HCT116 (cell line): ENCODE measurements around the gene SDE2. TPM values are rescaled to one million over a fixed set of nuclear protein-coding genes. Genes with fewer than 3 reads are reported as not detected.

Experiments used
- ATAC-seq: fragments of 200-7000 bp; cut with Tn5 transposase; 2 replicates; pipeline ENCODE4 v1.9.1; 2020; ENCODE audit warnings: mild to moderate bottlenecking, moderate library complexity
- BruUV-seq: library from RNA; stranded (reverse); fragments of 400-500 nt; replicated peaks from 2 replicates; lab custom pipeline; 2021; lab: Mats Ljungman, UMichigan
- CTCF ChIA-PET: fragments of 300-600 bp; sonication (Branson Sonifier 250); formaldehyde crosslinking; loops from one replicate; lab custom pipeline; 2021; ENCODE audit warnings: antibody characterized with exemption; lab: Charles Lee
- POLR2A ChIA-PET: fragments of 300-600, 350-600 bp; sonication (Branson Sonifier 250); formaldehyde crosslinking; loops from one replicate; lab custom pipeline; 2021; ENCODE audit warnings: antibody characterized with exemption; lab: Charles Lee
- RAD21 ChIA-PET, 2 experiments: fragments of 300-600 bp; sonication (Branson Sonifier 250); formaldehyde crosslinking; loops; one replicate each; lab custom pipeline; 2023; ENCODE audit warnings: low total read pairs in 2 of 2; ENCODE audit not compliant: uncharacterized antibody in 2 of 2, unreplicated experiment in 2 of 2, low non-redundant PET in 1 of 2; lab: Charles Lee
- DNase-seq: peaks from one replicate; pipeline ENCODE4 v3.0.0-alpha.2; 2010; ENCODE audit warnings: low read depth, low spot score
- H2AFZ ChIP-seq: fragments of 200-600 bp; shearing (Covaris generic), sonication (generic); 2 replicates; pipeline ENCODE4 v1.6.1; 2017; ENCODE audit warnings: low read depth, mixed run types, mixed read lengths, antibody characterized with exemption, low read length; ENCODE audit not compliant: poor library complexity, severe bottlenecking
- H3K27ac ChIP-seq: 2 replicates; pipeline ENCODE4 v1.5.1; 2012; ENCODE audit warnings: low read depth, low read length
- H3K27me3 ChIP-seq: fragments of 200-600 bp; sonication (generic); 2 replicates; pipeline ENCODE4 v1.6.1; 2016; ENCODE audit warnings: mixed run types, low read length, mixed read lengths; ENCODE audit not compliant: insufficient read depth
- H3K36me3 ChIP-seq, 2 experiments: fragments of 200-500 bp in 1 of 2; fragments of 200-600 bp in 1 of 2; sonication (Bioruptor generic) in 1 of 2; sonication (generic) in 1 of 2; 2 replicates each; pipeline versions ENCODE4 v1.5.1 to v1.6.1; 2014 to 2016; ENCODE audit warnings: low read length in 2 of 2, inconsistent platforms in 1 of 2, mixed read lengths in 1 of 2, mixed run types in 1 of 2; ENCODE audit not compliant: insufficient read depth in 2 of 2, control insufficient read depth in 1 of 2
- H3K4me1 ChIP-seq, 2 experiments: fragments of 200-600 bp in 1 of 2; sonication (generic) in 1 of 2; 2 replicates each; pipeline versions ENCODE4 v1.5.1 to v1.6.1; 2012 to 2017; ENCODE audit warnings: low read length in 2 of 2, inconsistent platforms in 1 of 2, mild to moderate bottlenecking in 1 of 2, mixed read lengths in 1 of 2, mixed run types in 1 of 2, moderate library complexity in 1 of 2; ENCODE audit not compliant: insufficient read depth in 2 of 2, control insufficient read depth in 1 of 2
- H3K4me2 ChIP-seq: fragments of 200-600 bp; sonication (generic); 2 replicates; pipeline ENCODE4 v1.6.1; 2017; ENCODE audit warnings: mixed run types, low read length, mixed read lengths
- H3K4me3 ChIP-seq, 2 experiments: fragments of 200-600 bp in 1 of 2; sonication (generic) in 1 of 2; replicated peaks in 1 of 2; 2 replicates each; pipeline ENCODE4 v1.5.1; 2011 to 2016; ENCODE audit warnings: low read length in 2 of 2, control low read depth in 1 of 2, low read depth in 1 of 2, mild to moderate bottlenecking in 1 of 2, mixed read lengths in 1 of 2, mixed run types in 1 of 2
- H3K79me2 ChIP-seq: fragments of 200-600 bp; sonication (generic); 2 replicates; pipeline ENCODE4 v1.6.1; 2017; ENCODE audit warnings: mild to moderate bottlenecking, mixed run types, low read length, moderate library complexity, mixed read lengths; ENCODE audit not compliant: insufficient read depth
- H3K9ac ChIP-seq: fragments of 200-600 bp; sonication (generic); 2 replicates; pipeline ENCODE4 v1.6.1; 2016; ENCODE audit warnings: low read length, mixed read lengths
- H3K9me2 ChIP-seq: fragments of 200-600 bp; sonication (generic), shearing (Covaris generic); 2 replicates; pipeline ENCODE4 v1.6.1; 2017; ENCODE audit warnings: mixed run types, mild to moderate bottlenecking, moderate library complexity; ENCODE audit not compliant: insufficient read depth
- H3K9me3 ChIP-seq, 2 experiments: fragments of 200-500 bp in 1 of 2; fragments of 200-600 bp in 1 of 2; sonication (Bioruptor generic) in 1 of 2; sonication (generic) in 1 of 2; 2 replicates each; pipeline ENCODE4 v1.6.1; 2014 to 2017; ENCODE audit warnings: low read length in 2 of 2, mixed read lengths in 2 of 2, inconsistent platforms in 1 of 2, low read depth in 1 of 2, mild to moderate bottlenecking in 1 of 2, mixed run types in 1 of 2, moderate library complexity in 1 of 2; ENCODE audit not compliant: control insufficient read depth in 1 of 2, insufficient read depth in 1 of 2
- H4K20me1 ChIP-seq: fragments of 200-600 bp; sonication (generic), shearing (Covaris generic); 2 replicates; pipeline ENCODE4 v1.6.1; 2017; ENCODE audit warnings: mixed run types, mild to moderate bottlenecking, moderate library complexity; ENCODE audit not compliant: insufficient read depth
- ATF3 ChIP-seq: IDR thresholded peaks from 2 replicates; pipeline ENCODE4 v1.6.1; 2012
- CBX3 ChIP-seq: IDR thresholded peaks from 2 replicates; pipeline ENCODE4 v1.6.1; 2012; ENCODE audit warnings: low read depth
- CTCF ChIP-seq, 3 experiments: fragments of 200-600 bp in 1 of 3; sonication (generic) in 1 of 3; IDR thresholded peaks in 2 of 3; conservative IDR thresholded peaks in 1 of 3; 2 replicates each; pipeline ENCODE4 v1.5.1; 2012 to 2017; ENCODE audit warnings: low read depth in 2 of 3, low read length in 2 of 3, antibody characterized with exemption in 1 of 3, borderline replicate concordance in 1 of 3, control low read depth in 1 of 3, mild to moderate bottlenecking in 1 of 3, mixed read lengths in 1 of 3, mixed run types in 1 of 3, moderate library complexity in 1 of 3; ENCODE audit not compliant: insufficient read depth in 1 of 3
- EGR1 ChIP-seq: IDR thresholded peaks from 2 replicates; pipeline ENCODE4 v1.6.1; 2012; ENCODE audit warnings: low read depth
- EZH2 ChIP-seq: fragments of 200-600 bp; sonication (generic); IDR thresholded peaks from 2 replicates; pipeline ENCODE4 v1.6.1; 2017; ENCODE audit warnings: antibody characterized with exemption, mixed run types
- POLR2AphosphoS5 ChIP-seq: IDR thresholded peaks from 2 replicates; pipeline ENCODE4 v1.6.1; 2011; ENCODE audit warnings: mild to moderate bottlenecking, low read depth, low read length, moderate library complexity
- RAD21 ChIP-seq: IDR thresholded peaks from 2 replicates; pipeline ENCODE4 v1.6.1; 2012; ENCODE audit warnings: low read depth, mild to moderate bottlenecking
- SIN3A ChIP-seq: IDR thresholded peaks from 2 replicates; pipeline ENCODE4 v1.6.1; 2012; ENCODE audit warnings: low read depth
- ZFX ChIP-seq: fragments of 450-650 bp; IDR thresholded peaks from 2 replicates; pipeline ENCODE4 v1.6.1; 2017
- ZNF274 ChIP-seq: fragments of 200-500 bp; sonication (Bioruptor generic); IDR thresholded peaks from 2 replicates; pipeline ENCODE4 v1.6.1; 2014; ENCODE audit warnings: mild to moderate bottlenecking, low read depth, low read length, inconsistent platforms
- intact Hi-C: fragments of 100-400 bp; cut with micrococcal nuclease; formaldehyde crosslinking; loops from 2 replicates; pipeline ENCODE4 v1.10.0; 2022
- total RNA-seq: library from RNA; stranded (reverse); gene quantifications from one replicate; pipeline ENCODE4 v1.2.1, GENCODE V29; 2021; ENCODE audit not compliant: unreplicated experiment

The SDE2 gene
- total RNA-seq, 1 experiment from 2014 or later, result 22.5 TPM

GRCh38 chr1:226029568-226030225 is 30.6 kb upstream of the SDE2 start:
- no peak overlapping the region for H3K4me2 ChIP-seq
- no peaks in the 10 kb centered on the region for H3K4me1 ChIP-seq
- no TSS peak for BruUV-seq
- H3K9me3 ChIP-seq, result no peaks in the 10 kb centered on the region
- ChIA-PET RAD21 (no interaction called here), POLR2A (interaction anchor here (1.0 kb wide), 1 partner anchor 33 kb away, joined by 3 read pairs; the partner anchor contains the start of gene H3-3A)
- no peaks in the 10 kb centered on the region for H3K36me3 ChIP-seq
- H4K20me1 ChIP-seq, result no peaks in the 10 kb centered on the region
- no peaks in the 10 kb centered on the region for H3K27me3 ChIP-seq
- TF ChIP-seq CTCF (IDR thresholded peaks at IDR 0.05 in 2 of 3, conservative IDR thresholded peaks at IDR 0.05 in 1 of 3; ENCODE audit: borderline replicate concordance in 1 of 3, insufficient read depth in 1 of 3, low read depth in 2 of 3, low read length in 2 of 3) (no peak), ATF3 (no peak), EGR1 (no peak), SIN3A (no peak), POLR2AphosphoS5 (no peak), ZNF274 (no peak), EZH2 (no peak), CBX3 (no peak), RAD21 (no peak), ZFX (no peak)
- TF ChIP-seq, all 23 proteins: peak for 0
- no peaks in the 10 kb centered on the region for H3K79me2 ChIP-seq
- no peak overlapping the region for H3K4me3 ChIP-seq
- no peak for DNase-seq
- H3K9ac ChIP-seq, result no peak overlapping the region
- CTCF ChIA-PET, result no interaction called here
- H2AFZ ChIP-seq, result no peak overlapping the region
- intact Hi-C loops, result no loop called here
- no peak for ATAC-seq
- no peaks in the 10 kb centered on the region; the same call in 1 of the 2 replicates for H3K9me2 ChIP-seq
- H3K27ac ChIP-seq, result no peak overlapping the region
